ENCODE results near the gene GMFB.
"Not testable (repeated sequence)": the region's sequence is repeated elsewhere in the genome, so short reads cannot be mapped to it uniquely, and the experiment has no call there.

GMFB gene

GRCh38 chr14:54490445-54491175 is 1.8 kb upstream of the GMFB start:
- FAIRE-seq = no peak

- no peak for FAIRE-seq
Observed at GRCh38 chr14:54489731-54490444, 1.1 kb upstream of the GMFB start.

GRCh38 chr14:54489318-54489683 is 521 bp upstream of the GMFB start:
- FAIRE-seq = no peak

- FAIRE-seq = no peak
Observed at GRCh38 chr14:54488318-54488645, 498 bp downstream of the GMFB start.

GRCh38 chr14:54487771-54488170 is 1.0 kb downstream of the GMFB start:
- no peak for FAIRE-seq

GRCh38 chr14:54486685-54487084 is 2.1 kb downstream of the GMFB start:
- no peak for FAIRE-seq

- FAIRE-seq = peak; percentile 88
Observed at GRCh38 chr14:54483846-54484245, 4.9 kb downstream of the GMFB start.

GRCh38 chr14:54483073-54483745 is 5.6 kb downstream of the GMFB start:
- FAIRE-seq = no peak

GRCh38 chr14:54481695-54482094 is 7.1 kb downstream of the GMFB start:
- FAIRE-seq = peak; percentile 17

- FAIRE-seq = no peak
Observed at GRCh38 chr14:54480830-54481562, 7.8 kb downstream of the GMFB start.

GRCh38 chr14:54478636-54479215 is 10.1 kb downstream of the GMFB start:
- FAIRE-seq = no peak

- no peak for FAIRE-seq
Observed at GRCh38 chr14:54475911-54476310, 12.9 kb downstream of the GMFB start.

- no peak for FAIRE-seq
Observed at GRCh38 chr14:54475187-54475899, 13.4 kb downstream of the GMFB start.

GRCh38 chr14:54474232-54474793 is 14.5 kb downstream of the GMFB start:
- peak; percentile 38 for FAIRE-seq

GRCh38 chr14:54472315-54472714 is 16.5 kb downstream of the GMFB start:
- no peak for FAIRE-seq

GRCh38 chr14:54471641-54472040 is 17.1 kb downstream of the GMFB start:
- FAIRE-seq = no peak

- FAIRE-seq = no peak
Observed at GRCh38 chr14:54470701-54471100, 18.1 kb downstream of the GMFB start.

- FAIRE-seq = no peak
Observed at GRCh38 chr14:54467280-54467679, 21.5 kb downstream of the GMFB start.

- no peak for FAIRE-seq
Observed at GRCh38 chr14:54465654-54466053, 23.1 kb downstream of the GMFB start.

GRCh38 chr14:54462048-54462447 is 26.7 kb downstream of the GMFB start:
- no peak for FAIRE-seq

GRCh38 chr14:54459106-54459505 is 29.7 kb downstream of the GMFB start:
- FAIRE-seq = no peak

GRCh38 chr14:54458536-54458935 is 30.2 kb downstream of the GMFB start:
- not testable (repeated sequence) for FAIRE-seq

Measured in islet of Langerhans (tissue), 1 donor.